NCI-H1694 treated with DMSO at 0.1 percent for 48 hours (cell line): ENCODE data around the gene VPS13C.

Experiments
- DNase-seq: peaks from one replicate; lab custom pipeline; 2025; lab: John Stamatoyannopoulos, UW

Gene VPS13C

DNA sequence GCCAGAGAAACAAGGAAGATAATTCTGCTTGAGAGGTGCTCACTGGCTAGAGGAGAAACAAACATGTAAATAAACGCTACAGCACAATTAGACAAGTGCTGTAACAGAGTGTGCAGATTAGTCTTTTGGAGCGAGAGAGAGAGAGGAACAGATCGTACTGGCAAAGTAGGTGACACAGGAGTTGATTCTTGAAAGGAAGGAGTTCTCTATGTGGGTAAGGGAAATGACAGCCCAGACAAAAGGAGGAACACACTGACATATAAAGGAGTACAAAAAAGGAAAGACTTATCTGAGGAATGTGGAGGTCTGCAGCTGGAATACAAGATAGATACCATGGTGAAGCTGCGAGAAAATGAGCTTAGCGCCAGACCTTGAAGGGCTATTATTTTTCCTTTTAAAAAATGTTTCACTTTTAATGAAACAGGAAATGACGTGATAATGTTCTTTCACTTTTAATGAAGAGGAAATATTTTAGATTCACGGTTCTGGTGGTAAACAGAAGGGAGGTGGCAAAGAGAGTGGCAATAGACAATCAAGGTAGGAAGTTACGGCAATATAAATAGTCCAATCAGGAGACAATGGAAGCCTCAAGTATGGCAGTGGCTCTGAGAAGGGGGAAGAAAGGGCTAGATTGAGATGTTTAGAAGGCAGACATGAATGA lies 202.9 kb downstream of the VPS13C start:
- no peak for DNase-seq

GRCh38 chr15:61856295-61856694 lies 204.0 kb downstream of the VPS13C start:
- DNase-seq: no peak

DNA sequence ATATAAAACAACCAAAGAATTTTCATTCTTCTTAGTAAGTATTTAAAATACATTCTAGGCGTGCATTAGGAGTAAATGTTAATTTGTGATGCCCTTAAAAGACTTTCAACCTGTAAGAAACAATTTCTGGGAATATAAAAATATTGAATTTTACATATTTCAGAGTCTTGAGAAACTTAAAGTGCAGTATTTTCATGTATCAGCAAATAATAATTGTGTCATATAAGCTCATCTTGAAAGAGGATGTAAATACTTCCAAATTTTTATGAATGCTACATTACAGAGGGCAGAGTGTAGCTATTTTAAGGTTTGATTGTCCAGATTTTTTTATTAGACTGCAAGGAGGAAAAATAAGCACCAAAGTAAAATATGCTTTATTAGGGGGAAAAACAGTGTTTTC lies 207.1 kb downstream of the VPS13C start:
- DNase-seq: no peak

DNA sequence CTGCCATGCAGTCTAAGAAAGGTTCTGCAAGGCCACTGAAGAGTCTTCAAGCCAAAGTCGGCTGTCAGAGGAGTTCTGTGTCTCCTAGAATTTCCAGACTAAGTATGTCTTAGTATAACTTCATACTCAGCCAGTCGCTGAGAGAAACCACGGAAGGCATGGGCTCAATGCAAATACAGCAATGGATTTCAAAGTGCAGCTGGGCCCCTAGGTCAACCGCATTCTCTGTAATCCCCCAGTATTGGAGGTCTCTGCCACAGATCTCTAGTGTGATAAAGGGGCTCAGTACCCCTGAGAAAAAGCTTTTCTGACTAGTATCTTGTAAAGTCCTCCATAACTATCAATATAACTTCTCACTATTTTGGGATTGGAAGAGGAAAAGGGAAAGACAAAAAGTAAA lies 208.3 kb downstream of the VPS13C start:
- no peak for DNase-seq

GRCh38 chr15:61849447-61849846 lies 210.8 kb downstream of the VPS13C start:
- DNase-seq: no peak

GRCh38 chr15:61841466-61841865 lies 218.8 kb downstream of the VPS13C start:
- no peak for DNase-seq

DNA sequence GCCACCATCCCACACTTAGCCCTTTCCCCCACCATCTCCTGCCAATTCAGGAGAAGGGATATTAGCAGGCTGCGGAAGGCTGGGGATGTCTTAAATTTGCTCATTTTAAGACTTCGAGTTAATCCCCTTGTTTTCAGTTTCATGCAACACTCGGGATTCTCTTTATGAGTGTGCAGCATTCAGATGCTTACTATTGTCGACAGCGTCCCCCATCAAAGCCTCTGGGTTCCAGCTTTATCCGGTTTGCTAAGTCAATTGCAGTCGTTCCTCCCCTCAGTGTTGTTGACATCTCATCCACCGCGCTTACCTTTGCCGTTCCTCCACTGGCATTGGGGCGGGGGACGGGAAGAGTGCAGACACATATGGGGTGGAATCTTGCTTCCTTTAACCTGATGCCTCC lies 220.2 kb downstream of the VPS13C start:
- no peak for DNase-seq

GRCh38 chr15:61839546-61839945 lies 220.7 kb downstream of the VPS13C start:
- DNase-seq: no peak

GRCh38 chr15:61835496-61836106 lies 224.6 kb downstream of the VPS13C start:
- peak; percentile 61 for DNase-seq

DNA sequence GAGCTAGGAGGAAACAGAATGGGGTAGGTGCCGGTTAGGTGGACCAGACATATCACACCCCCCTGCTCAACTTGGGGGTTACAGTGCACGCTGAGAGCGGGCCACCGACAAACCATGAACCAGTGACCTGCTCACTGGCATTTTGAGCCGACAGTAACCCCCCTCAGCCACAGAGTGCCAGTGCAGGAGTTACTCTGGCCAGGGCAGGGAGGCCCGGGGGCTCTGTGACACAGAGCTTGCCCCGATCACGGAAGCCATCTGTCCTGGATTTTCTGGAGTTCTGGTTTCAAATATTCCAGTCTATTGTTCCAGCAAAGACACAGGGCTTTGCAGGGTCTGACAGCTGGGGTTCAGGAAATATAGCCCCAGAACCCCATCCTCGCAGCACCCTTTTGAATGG lies 225.2 kb downstream of the VPS13C start:
- DNase-seq: no peak

GRCh38 chr15:61834076-61834697 lies 226.1 kb downstream of the VPS13C start:
- DNase-seq: peak; percentile 60

DNA sequence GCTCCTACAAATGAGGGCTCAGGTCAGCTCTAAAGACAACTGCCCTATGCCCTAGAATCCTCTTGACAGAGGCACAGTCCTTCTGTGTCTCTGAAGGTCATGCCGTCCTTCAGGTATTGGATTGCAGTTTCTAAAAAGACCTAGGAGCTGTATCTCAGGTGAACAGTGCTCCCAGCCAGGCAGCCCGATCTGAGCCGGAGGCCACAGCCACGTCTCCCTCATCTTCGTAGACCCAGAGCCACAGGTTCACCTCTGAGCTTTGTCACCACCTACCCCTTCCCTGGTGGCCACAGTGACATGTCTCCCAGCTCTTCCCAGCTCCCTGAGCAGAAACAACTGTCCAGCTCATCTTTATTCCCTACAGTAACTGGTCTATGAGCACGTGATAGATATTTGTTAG lies 228.0 kb downstream of the VPS13C start:
- no peak for DNase-seq

DNA sequence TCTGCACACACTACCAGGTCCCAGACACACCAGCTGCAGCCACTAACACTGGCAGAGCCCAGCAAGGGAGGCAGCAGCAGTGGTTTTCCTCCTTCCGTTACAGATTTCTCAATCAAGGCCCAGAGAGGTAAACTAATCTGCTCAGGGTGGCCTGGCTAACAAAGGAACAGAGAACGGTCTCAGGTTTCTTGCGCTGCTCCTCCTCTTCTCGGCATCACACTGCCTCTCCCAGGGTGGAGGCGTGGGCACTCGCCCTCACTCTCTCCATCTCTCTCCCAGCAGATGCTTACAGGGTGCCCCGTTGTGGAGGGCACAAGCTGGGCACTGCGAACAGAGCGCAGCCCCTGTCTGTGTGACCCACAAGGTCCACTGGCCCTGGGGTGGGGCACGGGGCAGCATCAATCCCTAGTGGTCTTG lies 228.7 kb downstream of the VPS13C start:
- DNase-seq: no peak

DNA sequence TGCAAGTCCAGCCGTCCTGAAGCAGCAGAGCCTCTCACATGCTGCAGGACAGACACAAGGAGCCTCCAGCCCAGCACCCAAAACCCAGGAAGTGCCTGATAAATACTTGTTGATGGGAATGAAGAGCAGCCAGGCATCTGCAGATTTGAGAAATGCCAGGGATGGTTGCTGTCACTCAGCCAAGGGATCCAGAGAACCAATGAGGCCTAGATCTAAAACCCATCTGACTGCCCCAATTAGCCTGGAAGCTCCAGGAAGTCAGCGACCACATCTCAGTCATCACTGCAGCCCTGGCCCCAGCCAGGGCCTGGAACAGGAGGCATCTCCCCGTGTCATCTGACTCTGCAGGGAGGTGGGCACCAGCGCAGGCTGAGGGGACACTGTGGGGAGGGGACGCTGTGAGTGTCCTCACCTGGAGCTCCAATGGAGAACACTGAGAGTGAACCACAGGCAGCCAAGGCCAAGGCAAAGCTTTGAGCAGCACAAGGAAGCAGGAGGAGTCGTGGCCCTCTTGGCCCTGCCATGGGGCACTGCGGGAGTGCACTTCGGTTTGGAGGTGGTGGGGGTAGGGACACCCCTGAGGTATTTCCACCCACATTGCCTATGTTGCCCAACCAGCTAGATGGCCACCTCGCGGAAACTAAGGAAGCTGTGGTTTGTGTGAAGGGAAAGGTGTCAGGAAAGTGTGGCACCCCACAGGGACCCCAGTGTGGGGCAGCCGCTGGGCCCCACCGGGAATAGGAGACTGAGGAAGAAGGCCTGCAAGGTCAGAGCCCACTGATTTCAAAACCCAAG lies 229.5 kb downstream of the VPS13C start:
- DNase-seq: no peak

- no peak for DNase-seq
Observed at GRCh38 chr15:61829514-61829889, 230.7 kb downstream of the VPS13C start.

DNA sequence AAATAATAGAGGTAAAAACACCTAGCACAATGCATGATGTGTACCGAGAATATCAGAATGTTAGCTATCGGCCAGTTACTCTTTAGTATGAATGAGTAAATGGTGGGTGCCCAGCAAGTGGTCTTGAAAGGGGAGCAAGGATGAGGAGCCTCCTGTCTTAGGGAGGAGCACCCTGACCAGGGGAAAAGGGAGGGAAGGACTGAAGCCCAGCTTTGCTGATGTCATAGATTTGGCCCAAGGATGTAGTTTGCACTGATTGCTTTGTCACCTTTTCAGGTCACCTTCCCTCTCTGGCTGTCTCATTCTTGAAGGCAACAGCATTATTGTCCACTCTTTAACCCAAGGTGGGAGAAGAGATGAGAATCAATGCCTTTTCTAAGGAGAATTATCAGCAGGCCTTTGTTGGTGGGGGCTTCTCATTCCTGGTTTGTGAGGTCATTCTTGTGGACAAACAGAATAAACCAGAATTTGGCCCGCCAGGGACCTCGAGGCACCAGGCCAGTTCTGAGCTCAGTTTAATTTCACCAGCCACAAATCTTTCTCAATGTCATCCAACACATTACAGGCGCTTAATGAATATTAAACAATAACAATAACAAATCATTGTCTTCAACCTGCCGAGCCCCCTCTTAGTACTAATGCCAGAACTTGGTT lies 231.3 kb downstream of the VPS13C start:
- DNase-seq: no peak

- DNase-seq: no peak
Observed at GRCh38 chr15:61828008-61828407, 232.2 kb downstream of the VPS13C start.

- DNase-seq: no peak
Observed at GRCh38 chr15:61827131-61827530, 233.1 kb downstream of the VPS13C start.

GRCh38 chr15:61824291-61824690 lies 236.0 kb downstream of the VPS13C start:
- DNase-seq: no peak

GRCh38 chr15:61822511-61822910 lies 237.7 kb downstream of the VPS13C start:
- DNase-seq: no peak

DNA sequence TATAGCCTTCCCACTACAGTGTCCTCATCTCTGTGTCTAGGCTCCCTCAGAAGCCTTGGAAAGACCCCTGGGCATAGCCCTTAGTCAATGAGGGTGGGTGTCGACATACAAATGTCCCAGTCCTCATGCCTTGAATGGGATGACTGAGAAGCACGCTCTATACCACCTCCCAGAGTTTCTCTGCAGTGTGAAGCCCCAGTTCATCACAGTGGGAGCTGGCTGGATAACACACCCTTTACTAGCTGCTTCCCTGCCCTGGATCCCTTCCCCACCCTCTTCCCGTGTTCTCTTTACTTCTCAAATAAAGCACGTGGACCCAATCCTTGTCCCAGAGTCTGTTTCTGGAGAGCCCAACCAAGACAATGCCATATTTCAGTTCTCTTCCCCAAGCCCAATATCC lies 239.3 kb downstream of the VPS13C start:
- no peak for DNase-seq

DNA sequence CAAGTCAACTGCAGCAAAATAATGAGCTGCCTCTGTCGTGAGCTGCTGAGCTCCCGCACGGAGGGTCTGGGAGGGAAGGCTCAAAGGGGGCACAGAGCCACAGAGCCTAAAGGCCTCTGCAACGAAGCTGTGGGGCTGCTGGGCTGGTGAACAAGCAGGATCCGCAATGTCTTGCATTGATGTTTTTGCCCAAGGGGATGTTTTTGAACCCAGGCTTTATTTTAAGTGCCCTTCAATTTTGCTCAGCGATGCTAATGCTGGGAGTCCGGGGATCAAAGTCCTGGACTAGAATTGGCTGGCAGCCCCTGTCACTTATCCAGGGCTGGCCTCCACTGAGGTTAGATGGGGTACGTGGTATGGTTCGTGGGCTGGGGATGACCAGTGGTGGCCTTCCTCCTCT lies 240.0 kb downstream of the VPS13C start:
- DNase-seq: no peak
